GM23248 (cell line): ENCODE measurements around the gene DNAAF3.

Experiments
- EZH2 ChIP-seq: fragments of 200-600 bp; sonication (generic); IDR thresholded peaks from 2 replicates; pipeline ENCODE4 v1.6.1; 2018; ENCODE audit warnings: antibody characterized with exemption, mild to moderate bottlenecking; ENCODE audit not compliant: insufficient read depth, poor library complexity, severe bottlenecking
- EZH2phosphoT487 ChIP-seq: fragments of 200-600 bp; sonication (generic); IDR thresholded peaks from 2 replicates; pipeline ENCODE4 v1.6.1; 2018; ENCODE audit warnings: antibody characterized with exemption, moderate library complexity, mild to moderate bottlenecking, low read depth; ENCODE audit not compliant: insufficient read depth

GRCh38 chr19:55111238-55111831, 55.1 kb downstream of the DNAAF3 start:
- no peak for TF ChIP-seq EZH2
- no peak for TF ChIP-seq EZH2phosphoT487
